GM13976 (cell line): Measurements from ENCODE around the gene ECI1.

Experiments
- DNase-seq: peaks from one replicate; pipeline ENCODE4 v3.0.0; 2012; ENCODE audit warnings: low spot score
- CTCF ChIP-seq: IDR thresholded peaks from 2 replicates; pipeline ENCODE4 v1.5.1; 2012; ENCODE audit warnings: borderline replicate concordance, mild to moderate bottlenecking; ENCODE audit not compliant: insufficient read depth; ENCODE audit errors: extremely low read depth, missing control alignments, control extremely low read depth
- in situ Hi-C: fragments of 300-500 bp; cut with MboI; formaldehyde crosslinking; loops from one replicate; pipeline ENCODE4 v1.12.0; 2022; ENCODE audit warnings: low sequenced_read_pairs, mixed read lengths, inconsistent platforms; ENCODE audit not compliant: unreplicated experiment

ECI1 gene

GRCh38 chr16:2233046-2233775 lies 18.2 kb downstream of the ECI1 start:
- in situ Hi-C loops = no loop called here
- no peak for TF ChIP-seq CTCF

GRCh38 chr16:2232094-2232990 lies 19.0 kb downstream of the ECI1 start:
- no peak for TF ChIP-seq CTCF
- DNase-seq = no peak
- in situ Hi-C loops = no loop called here

More at GRCh38 chr16:2233046-2233775, 18.2 kb downstream of the ECI1 start:
- no peak for DNase-seq

- no peak for TF ChIP-seq CTCF
- in situ Hi-C loops = no loop called here
- no peak for DNase-seq
Observed at GRCh38 chr16:2231016-2231931, 20.1 kb downstream of the ECI1 start.

GRCh38 chr16:2230376-2230775 lies 21.0 kb downstream of the ECI1 start:
- no peak for TF ChIP-seq CTCF
- in situ Hi-C loops = no loop called here
- DNase-seq = no peak

GRCh38 chr16:2229632-2230250 lies 21.6 kb downstream of the ECI1 start:
- no peak for TF ChIP-seq CTCF
- in situ Hi-C loops = no loop called here
- DNase-seq = no peak
